COLO829 (cell line): ENCODE results near the gene ESM1.

Experiments used
- DNase-seq: peaks from one replicate; pipeline ENCODE4 v3.0.0; 2012; ENCODE audit warnings: low spot score

ESM1 gene

GRCh38 chr5:54981928-54982327 lies 3.5 kb downstream of the ESM1 start:
- no peak for DNase-seq

- no peak for DNase-seq
Measured at GRCh38 chr5:54975701-54976100, 9.7 kb downstream of the ESM1 start.

GRCh38 chr5:54969856-54970828 lies 15.3 kb downstream of the ESM1 start:
- DNase-seq: no peak

- no peak for DNase-seq
Measured at GRCh38 chr5:54969242-54969641, 16.2 kb downstream of the ESM1 start.

GRCh38 chr5:54965806-54966205 lies 19.6 kb downstream of the ESM1 start:
- no peak for DNase-seq

GRCh38 chr5:54964405-54964804 lies 21.0 kb downstream of the ESM1 start:
- no peak for DNase-seq

- no peak for DNase-seq
Measured at GRCh38 chr5:54959673-54960418, 25.5 kb downstream of the ESM1 start.

- DNase-seq: no peak
Measured at GRCh38 chr5:54956922-54957321, 28.5 kb downstream of the ESM1 start.

- no peak for DNase-seq
Measured at GRCh38 chr5:54947187-54947586, 38.2 kb downstream of the ESM1 start.

GRCh38 chr5:54946306-54946819 lies 39.0 kb downstream of the ESM1 start:
- no peak for DNase-seq

GRCh38 chr5:54944364-54944763 lies 41.0 kb downstream of the ESM1 start:
- DNase-seq: peak; percentile 13

GRCh38 chr5:54942064-54942778 lies 43.2 kb downstream of the ESM1 start:
- no peak for DNase-seq

- DNase-seq: no peak
Measured at GRCh38 chr5:54936201-54936600, 49.2 kb downstream of the ESM1 start.

GRCh38 chr5:54932789-54933188 lies 52.6 kb downstream of the ESM1 start:
- no peak for DNase-seq

- no peak for DNase-seq
Measured at GRCh38 chr5:54930736-54931135, 54.7 kb downstream of the ESM1 start.
